ENCODE results near the gene SGSM1.

The SGSM1 gene

GRCh38 chr22:24948356-24949202 is 142.6 kb downstream of the SGSM1 start:
- no peak for DNase-seq (ENCODE audit: low read depth in 3 of 3)

DNA sequence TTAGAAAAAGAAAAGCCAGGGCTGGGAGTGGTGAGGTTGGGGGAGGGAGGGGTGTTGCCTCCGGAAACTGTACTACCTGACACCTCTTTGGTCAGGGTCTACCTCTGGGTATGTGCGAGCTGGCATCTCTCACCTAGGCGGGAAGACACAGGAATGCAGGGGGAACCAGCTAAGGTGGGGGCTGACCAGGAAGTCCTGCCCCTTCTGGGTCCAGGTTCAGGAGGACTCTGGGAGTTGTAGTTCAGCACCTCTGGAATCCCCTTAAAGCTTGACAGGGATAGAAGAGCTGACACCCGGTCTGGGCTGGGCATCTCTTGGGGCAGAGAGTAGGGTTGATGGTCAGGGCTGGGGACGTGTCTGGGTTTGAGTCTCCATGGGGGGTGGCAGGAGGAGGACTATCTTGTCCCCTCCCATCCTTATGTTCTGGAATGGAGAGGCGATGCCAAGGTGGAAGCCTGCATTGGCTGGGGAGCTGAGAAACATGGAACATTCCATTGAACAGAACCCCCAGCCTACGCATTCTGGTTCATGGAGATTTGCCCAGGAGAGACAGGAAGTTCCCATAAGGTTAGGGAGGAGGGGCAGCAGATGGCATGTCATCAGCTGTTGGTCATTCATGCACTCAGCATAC is 144.4 kb downstream of the SGSM1 start:
- DNase-seq (ENCODE audit: low read depth in 3 of 3) = no peak

DNA sequence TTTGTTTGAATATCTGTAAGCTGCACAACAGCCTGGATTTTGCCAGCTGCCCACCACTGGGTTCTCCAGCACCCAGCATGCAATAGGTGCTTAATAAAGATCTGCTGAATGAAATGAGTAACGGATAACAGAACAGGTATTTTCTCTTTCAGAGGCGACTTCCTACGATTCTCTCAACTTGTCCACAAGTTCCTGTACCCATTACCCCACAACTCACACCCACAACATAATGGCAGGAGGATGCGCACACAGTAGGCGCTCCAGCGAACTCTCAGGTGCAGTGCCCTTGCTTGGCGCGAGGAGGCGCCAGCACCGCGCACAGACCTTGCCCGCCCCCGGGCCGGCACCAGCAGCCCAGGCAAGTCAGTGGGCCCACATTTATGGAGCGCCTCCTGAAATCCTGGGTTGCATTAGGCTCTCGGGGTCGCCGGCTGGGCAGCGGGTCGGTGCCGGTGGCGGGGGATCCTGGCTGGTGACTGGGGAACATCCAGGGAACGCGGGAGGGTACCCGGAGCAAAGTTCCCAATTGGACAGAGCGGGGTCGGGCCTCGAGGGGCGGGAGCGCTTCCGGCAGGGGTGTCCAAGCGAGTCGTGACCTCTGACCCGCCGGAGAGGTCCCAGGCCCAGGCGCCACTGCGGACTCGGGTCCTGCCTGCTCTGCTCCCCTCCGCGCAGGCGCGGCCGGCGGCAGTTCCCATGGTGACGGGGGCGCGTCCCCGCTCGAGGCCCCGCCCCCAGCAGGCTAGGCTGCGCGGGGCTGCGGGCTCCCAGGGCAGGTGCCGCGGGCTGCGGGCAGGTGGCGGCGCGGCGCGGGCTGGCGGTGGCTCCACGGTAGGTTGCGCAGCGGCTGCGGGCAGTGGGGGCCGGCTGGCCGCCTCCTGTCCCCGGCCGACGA is 146.2 kb downstream of the SGSM1 start, which contains the start of gene KIAA1671:
TSS of gene KIAA1671 (plus strand) at position 775 of the 895 bp plus-strand sequence. CDS start 75,284 bp downstream, outside the sequence.
- DNase-seq (ENCODE audit: low read depth in 3 of 3) = peak; percentile 74 to 84 (median 80)

- no peak for DNase-seq (ENCODE audit: low read depth in 3 of 3)
Observed at GRCh38 chr22:24952837-24953383, 146.9 kb downstream of the SGSM1 start.

DNA sequence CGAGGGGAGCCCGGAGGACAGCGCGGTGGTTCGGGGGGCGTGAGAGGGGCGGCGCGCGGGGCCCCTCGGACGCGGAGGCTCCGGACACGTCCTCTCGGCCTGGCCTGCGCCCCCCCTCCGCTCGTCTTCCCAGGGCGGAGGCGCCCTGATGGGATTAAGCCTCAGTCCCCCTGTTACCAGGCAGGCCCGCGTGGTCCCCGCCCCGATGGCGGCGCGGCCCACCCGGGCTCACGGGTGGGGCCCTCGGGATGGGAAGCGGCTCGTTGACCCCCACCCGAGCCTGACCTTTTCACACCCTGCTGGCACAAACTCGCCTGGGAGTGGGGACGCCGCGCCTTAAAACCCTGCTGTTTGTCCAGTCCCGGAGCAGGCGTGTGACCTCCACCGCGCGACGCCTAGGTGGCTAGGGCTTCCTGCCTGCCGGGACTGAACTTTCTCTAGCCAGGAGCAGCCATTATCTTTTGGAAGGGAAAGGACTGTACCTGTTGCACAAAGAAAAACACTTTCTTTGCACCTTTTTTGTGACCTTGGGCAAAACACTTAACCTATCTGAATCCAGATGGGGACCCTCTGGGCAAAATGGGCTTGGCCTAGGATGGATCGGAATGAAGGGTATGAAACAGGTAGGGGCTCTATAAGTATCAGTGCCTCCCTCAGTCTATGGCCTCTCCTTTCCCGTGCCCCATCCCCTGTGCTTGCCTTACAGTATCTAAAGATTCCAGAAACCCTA is 147.5 kb downstream of the SGSM1 start:
- DNase-seq (ENCODE audit: low read depth in 3 of 3) = no peak

DNA sequence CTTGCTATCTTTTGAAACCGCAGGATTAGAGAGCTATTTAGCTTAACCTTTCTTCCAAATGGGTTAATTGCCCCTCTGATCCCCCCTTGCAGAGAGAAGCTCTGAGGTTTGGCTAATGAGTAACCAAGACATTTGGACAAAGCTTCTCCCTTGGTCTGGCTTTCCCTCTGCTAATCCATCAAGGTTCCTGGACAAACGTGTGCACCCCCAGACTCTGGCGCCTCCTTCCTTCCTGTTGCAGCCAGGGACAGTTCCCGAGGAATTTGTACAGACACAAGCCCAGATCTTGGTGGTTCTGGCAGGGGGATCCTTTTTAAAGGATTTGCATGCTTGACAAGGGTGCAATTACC is 148.1 kb downstream of the SGSM1 start:
- DNase-seq (ENCODE audit: low read depth in 3 of 3) = no peak

GRCh38 chr22:24954856-24955255 is 148.8 kb downstream of the SGSM1 start:
- no peak for DNase-seq (ENCODE audit: low read depth in 3 of 3)

- no peak for DNase-seq (ENCODE audit: low read depth in 3 of 3)
Observed at GRCh38 chr22:24957043-24957442, 151.0 kb downstream of the SGSM1 start.

- no peak for DNase-seq (ENCODE audit: low read depth in 3 of 3)
Observed at GRCh38 chr22:24961217-24961844, 155.3 kb downstream of the SGSM1 start.

- no peak for DNase-seq (ENCODE audit: low read depth in 3 of 3)
Observed at GRCh38 chr22:24962094-24962493, 156.1 kb downstream of the SGSM1 start.

DNA sequence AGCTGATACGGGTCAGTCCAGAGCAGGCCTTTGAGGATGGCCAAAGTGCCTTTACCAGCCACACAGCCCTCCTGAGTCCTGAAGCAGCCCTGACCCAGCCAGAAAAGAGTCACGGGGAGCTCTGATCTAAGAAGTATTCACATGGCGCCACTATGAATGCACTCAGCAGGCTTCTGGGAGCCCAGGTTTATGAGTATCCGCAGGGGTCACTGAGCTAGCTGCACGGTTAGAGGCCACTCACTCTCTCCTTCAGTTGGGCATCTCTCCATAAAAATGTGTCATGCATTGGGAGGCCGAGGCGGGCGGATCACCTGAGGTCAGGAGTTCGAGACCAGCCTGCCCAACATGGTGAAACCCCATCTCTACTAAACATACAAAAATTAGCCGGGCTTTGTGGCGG is 156.8 kb downstream of the SGSM1 start:
- DNase-seq (ENCODE audit: low read depth in 3 of 3) = no peak

- DNase-seq (ENCODE audit: low read depth in 3 of 3) = no peak
Observed at GRCh38 chr22:24964441-24964840, 158.4 kb downstream of the SGSM1 start.

DNA sequence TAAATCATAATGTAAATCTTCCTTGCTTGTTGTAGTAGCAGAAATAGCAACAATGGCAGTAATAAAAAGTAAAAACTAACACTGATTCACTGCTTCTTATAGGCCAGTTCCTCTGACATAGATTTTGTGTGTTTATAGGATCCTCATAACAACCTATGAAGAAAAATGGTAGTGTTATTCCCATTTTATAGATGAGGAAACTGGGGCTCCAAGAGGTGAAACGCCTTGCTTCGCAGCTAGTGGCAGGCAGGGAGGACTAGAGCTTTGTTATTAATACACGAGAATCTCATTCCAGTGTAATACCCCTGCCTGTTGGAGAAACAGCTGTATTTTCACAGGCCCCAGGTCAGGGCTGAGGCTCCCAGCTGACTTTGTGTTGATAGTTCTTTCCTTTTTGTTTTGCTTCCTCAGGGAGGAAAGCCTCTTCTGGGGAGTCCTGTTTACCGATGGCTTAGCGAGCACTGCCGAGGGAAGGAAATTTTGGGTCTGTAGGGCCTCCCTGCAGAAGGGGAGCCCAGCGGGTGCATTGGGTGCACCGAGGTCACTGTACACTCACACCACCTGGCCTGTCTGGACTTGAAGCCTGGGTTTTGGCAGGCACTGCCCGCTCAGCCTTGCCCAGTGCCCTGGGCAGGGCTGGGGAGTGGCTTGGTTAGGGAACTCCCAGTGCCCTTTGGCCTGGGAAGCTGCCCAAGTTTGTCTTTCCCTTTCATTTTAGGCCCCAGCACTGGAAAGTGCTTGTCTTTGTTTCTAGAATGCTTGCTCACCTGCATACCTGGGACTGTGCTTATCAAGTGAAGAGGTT is 160.0 kb downstream of the SGSM1 start:
- DNase-seq (ENCODE audit: low read depth in 3 of 3) = no peak

- DNase-seq (ENCODE audit: low read depth in 3 of 3) = no peak
Observed at GRCh38 chr22:24968066-24968561, 162.1 kb downstream of the SGSM1 start.

DNA sequence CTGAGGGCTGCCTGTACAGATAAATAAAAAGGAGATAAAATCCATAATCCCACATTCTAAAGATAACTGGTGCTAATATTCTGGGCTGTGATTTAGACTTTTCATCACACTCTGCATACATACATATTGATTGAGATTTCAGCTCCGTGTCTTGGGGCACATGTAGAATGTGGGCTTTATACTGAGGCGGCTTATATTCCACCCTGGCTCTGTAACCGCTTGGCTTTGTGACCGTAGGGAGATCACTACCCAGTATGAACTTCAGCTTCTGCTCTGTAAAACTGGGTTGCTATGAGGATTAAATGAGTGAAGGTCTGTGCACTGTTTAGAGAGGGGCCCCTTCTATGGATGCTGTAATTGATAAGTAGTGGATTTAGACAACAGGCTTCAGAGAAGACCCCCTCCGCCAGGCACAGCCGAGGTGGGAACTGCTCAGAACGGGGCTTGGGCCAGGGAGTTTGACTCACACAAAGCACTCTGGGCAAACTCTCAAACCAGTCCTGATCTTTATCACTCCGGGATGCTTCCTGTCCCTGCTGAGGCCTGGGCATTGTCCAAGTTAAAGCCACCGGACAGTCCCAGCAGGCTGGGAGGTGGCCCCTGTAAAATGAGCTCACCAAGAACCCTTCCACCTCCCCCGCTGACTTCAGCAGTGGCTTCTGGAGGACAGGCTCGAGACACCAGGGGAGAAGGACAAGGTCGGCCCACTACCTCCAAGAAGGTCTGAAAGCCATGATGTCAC is 163.7 kb downstream of the SGSM1 start:
- DNase-seq (ENCODE audit: low read depth in 3 of 3) = no peak

GRCh38 chr22:24972369-24972768 is 166.4 kb downstream of the SGSM1 start:
- DNase-seq (ENCODE audit: low read depth in 3 of 3) = no peak

DNA sequence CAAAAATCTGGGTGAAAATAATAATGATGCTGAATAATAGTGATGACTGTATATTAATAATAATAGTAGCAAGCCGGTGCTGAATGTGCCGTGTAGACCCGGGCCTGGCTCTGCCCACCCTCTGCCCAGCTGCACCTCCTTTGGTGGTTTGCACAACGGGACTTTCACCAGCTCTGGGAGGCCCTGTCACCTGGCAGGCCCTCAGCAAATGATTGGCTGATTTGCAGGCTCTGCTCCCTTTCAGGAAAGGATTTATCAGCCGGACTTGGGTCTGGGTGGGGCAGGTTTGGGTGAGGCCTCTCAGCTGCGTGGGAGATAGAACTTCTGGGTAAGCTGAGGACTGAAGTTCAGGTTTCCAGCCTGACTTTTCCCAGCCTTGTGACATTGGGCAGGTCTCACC is 167.9 kb downstream of the SGSM1 start:
- DNase-seq (ENCODE audit: low read depth in 3 of 3) = no peak

GRCh38 chr22:24975125-24975640 is 169.2 kb downstream of the SGSM1 start:
- DNase-seq (ENCODE audit: low read depth in 3 of 3) = no peak

GRCh38 chr22:24975813-24976341 is 169.9 kb downstream of the SGSM1 start:
- no peak for DNase-seq (ENCODE audit: low read depth in 3 of 3)

Measured in stimulated activated CD4-positive, alpha-beta T cell treated with anti-CD3 and anti-CD28 coated beads, TNF-alpha, amount 100 ng/mL, for 4 hours (primary cell).